LNCAP (cell line): ENCODE results near the gene TNFRSF8.

Experiments
- TF ChIP-seq, protein P1 (sequence below): fragments of 450-650 bp; IDR thresholded peaks from 2 replicates; pipeline ENCODE4 v1.5.1; 2017; ENCODE audit warnings: mild to moderate bottlenecking

Gene TNFRSF8

GRCh38 chr1:12081648-12082396 is 18.7 kb downstream of the TNFRSF8 start:
- TF ChIP-seq, protein P1, sequence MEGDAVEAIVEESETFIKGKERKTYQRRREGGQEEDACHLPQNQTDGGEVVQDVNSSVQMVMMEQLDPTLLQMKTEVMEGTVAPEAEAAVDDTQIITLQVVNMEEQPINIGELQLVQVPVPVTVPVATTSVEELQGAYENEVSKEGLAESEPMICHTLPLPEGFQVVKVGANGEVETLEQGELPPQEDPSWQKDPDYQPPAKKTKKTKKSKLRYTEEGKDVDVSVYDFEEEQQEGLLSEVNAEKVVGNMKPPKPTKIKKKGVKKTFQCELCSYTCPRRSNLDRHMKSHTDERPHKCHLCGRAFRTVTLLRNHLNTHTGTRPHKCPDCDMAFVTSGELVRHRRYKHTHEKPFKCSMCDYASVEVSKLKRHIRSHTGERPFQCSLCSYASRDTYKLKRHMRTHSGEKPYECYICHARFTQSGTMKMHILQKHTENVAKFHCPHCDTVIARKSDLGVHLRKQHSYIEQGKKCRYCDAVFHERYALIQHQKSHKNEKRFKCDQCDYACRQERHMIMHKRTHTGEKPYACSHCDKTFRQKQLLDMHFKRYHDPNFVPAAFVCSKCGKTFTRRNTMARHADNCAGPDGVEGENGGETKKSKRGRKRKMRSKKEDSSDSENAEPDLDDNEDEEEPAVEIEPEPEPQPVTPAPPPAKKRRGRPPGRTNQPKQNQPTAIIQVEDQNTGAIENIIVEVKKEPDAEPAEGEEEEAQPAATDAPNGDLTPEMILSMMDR: no peak

- TF ChIP-seq, protein P1: no peak
Measured at GRCh38 chr1:12082988-12083387, 19.9 kb downstream of the TNFRSF8 start.

DNA sequence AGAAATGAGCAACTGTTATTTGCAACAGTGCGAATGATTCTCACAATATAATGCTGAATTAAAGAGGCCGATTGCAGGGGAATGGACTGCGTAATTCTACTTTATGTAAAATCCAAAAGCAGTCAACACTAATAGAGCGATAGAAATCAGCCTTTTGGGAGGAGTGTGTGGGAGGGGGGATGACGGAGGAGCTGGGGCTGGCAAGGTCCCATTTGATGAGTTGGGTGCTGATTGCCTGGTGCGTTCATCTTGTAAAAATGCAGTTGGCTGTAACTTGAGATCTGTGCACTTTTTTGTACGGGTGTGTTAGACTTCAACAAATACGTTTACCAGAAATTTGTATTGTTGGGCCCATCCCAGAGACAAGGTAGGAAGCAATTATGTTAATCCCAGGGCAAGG is 20.7 kb downstream of the TNFRSF8 start:
- TF ChIP-seq, protein P1: no peak

DNA sequence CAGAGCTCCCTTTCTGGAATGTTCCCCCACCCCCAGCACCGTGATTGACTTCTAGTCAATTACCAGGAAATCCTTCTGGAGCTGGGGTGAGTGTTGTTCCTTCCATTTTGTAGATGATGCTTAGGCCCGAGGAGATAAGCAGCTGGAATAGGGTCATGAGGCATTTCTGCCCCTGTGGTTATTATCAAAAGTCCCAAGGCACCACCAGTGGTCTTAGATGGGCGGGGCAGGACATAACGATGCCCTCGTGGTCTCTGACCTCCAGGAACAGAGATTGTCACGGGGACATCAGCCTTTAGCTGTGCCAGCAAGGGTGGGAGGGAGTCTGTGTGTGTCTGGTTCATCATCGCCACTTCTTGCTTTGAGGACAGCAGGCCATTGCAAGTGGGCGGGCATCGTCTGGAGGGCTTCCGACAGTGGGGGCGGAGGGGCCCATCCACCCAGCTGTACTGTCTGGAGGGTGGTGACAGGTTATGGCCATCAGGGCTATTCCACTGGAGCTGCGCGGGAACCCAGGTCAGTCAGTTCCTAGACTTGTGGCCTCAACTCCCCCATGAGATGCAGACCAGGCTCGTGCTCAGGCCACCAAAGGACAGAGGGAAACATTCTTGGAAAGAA is 22.6 kb downstream of the TNFRSF8 start:
- TF ChIP-seq, protein P1: no peak

DNA sequence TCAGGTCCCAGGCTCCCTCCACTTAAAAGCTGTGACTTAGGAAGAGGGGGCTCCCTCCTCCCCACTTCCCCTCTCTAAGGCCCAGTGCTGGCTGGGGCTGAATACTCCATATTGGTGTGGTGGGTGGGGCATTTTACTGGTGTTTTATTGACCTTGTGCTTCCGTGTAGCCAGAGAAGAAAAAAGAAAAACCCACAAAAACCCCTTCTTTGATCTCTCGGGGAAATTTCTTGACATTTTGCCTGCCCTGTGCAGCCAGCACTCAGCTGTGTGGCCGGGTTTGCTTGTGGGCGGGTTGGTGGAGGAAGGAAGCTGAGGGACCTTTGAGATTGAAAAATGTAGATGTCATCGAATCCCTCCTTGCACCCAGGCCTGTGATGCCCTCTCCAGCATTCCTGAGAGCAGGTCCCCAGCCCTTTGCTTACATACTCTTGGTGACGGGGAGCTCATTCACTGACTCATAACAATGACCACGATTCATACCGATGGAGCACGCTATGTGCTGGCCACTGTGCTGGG is 24.8 kb downstream of the TNFRSF8 start:
- TF ChIP-seq, protein P1: no peak

DNA sequence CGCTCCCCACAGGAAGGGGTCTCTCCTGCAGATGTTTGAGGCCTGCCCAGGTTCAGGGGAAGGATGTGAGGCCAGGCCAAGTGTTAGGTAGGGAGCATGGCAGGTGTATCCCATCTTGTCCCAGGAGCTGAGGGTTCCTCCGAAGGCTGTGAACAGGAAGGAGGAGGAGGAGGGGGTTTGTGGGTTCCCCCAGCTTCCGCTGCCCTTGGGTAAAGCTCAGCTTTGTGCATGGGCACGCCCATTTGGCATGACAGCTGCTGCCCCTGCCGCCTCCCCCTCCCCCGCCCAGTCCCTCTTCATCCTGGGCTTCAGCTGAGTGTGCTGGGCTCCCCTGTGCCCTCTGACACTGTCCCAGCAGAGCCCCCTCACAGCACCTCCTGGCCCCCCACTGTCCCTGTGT is 25.5 kb downstream of the TNFRSF8 start:
- TF ChIP-seq, protein P1: no peak

DNA sequence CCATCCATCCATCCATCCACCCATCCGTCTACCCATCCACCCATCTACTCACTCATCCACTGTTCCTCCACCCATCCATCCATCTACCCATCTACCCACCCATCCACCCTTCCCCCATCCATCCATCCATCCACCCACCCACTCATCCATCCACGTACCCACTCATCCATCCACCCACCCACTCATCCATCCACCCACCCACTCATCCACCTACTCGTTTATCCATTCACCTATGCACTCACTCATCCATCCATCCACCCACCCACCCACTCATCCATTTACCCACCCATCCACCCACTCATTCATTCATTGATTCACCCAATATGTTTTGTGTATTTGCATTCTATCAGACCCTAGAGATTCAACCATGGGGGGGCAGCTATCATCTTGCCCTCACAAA is 27.2 kb downstream of the TNFRSF8 start:
- TF ChIP-seq, protein P1: no peak
